ENCODE measurements around the gene MANEAL. TPM values are rescaled to one million over a fixed set of nuclear protein-coding genes. Genes with fewer than 3 reads are reported as not detected.
A peak's percentile ranks its signal among the peaks of the same experiment; 100 is the strongest.

MANEAL gene
- total RNA-seq, 1 experiment from 2014 or later = 12.3 TPM

- TF ChIP-seq, protein P1, sequence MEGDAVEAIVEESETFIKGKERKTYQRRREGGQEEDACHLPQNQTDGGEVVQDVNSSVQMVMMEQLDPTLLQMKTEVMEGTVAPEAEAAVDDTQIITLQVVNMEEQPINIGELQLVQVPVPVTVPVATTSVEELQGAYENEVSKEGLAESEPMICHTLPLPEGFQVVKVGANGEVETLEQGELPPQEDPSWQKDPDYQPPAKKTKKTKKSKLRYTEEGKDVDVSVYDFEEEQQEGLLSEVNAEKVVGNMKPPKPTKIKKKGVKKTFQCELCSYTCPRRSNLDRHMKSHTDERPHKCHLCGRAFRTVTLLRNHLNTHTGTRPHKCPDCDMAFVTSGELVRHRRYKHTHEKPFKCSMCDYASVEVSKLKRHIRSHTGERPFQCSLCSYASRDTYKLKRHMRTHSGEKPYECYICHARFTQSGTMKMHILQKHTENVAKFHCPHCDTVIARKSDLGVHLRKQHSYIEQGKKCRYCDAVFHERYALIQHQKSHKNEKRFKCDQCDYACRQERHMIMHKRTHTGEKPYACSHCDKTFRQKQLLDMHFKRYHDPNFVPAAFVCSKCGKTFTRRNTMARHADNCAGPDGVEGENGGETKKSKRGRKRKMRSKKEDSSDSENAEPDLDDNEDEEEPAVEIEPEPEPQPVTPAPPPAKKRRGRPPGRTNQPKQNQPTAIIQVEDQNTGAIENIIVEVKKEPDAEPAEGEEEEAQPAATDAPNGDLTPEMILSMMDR (IDR thresholded peaks at IDR 0.05; ENCODE audit: unreplicated experiment) = peak; percentile 80
- H3K36me3 Mint-ChIP-seq (ENCODE audit: insufficient read depth, unreplicated experiment) = peaks cover 59% of the 10 kb centered on the region
- no peaks in the 10 kb centered on the region for H3K9me3 Mint-ChIP-seq (ENCODE audit: unreplicated experiment)
- H3K4me1 Mint-ChIP-seq (ENCODE audit: insufficient read depth, unreplicated experiment) = peaks cover 10% of the 10 kb centered on the region
- CTCF ChIA-PET = interaction anchor here (1.0 kb wide), 1 partner anchor 15 kb away, joined by 3 read pairs; no protein-coding TSS in a partner anchor
- BruUV-seq (replicated peaks) = no TSS peak
- DNase-seq (ENCODE audit: unreplicated experiment) = peak; percentile 87
- H3K27me3 Mint-ChIP-seq (ENCODE audit: insufficient read depth, unreplicated experiment) = no peaks in the 10 kb centered on the region
- intact Hi-C loops (cut with micrococcal nuclease) = loop anchor here (1.0 to 10.0 kb wide), 3 partner anchors 48 to 164 kb away; partner anchors contain the start of gene MTF1
- H3K4me3 Mint-ChIP-seq (ENCODE audit: unreplicated experiment) = peak overlapping the region; percentile 40
- no peak overlapping the region for H3K27ac Mint-ChIP-seq (ENCODE audit: low read depth, unreplicated experiment)
- POLR2A ChIA-PET = interaction anchor here (0.6 to 1.6 kb wide), 2 partner anchors 15 to 51 kb away, joined by 3 to 5 read pairs; no protein-coding TSS in a partner anchor
Observed at GRCh38 chr1:37811027-37811655, 17.5 kb downstream of the MANEAL start.

GRCh38 chr1:37813529-37814145, 20.0 kb downstream of the MANEAL start:
- H3K4me3 Mint-ChIP-seq (ENCODE audit: unreplicated experiment) = no peak overlapping the region
- POLR2A ChIA-PET = no interaction called here

GRCh38 chr1:37814252-37814651, 20.6 kb downstream of the MANEAL start:
- intact Hi-C loops (cut with micrococcal nuclease) = loop anchor here (10.0 kb wide), 1 partner anchor 161 kb away; no protein-coding TSS in a partner anchor
- H3K27ac Mint-ChIP-seq (ENCODE audit: low read depth, unreplicated experiment) = no peak overlapping the region
- CTCF ChIA-PET = interaction anchor here (0.6 to 1.8 kb wide), 2 partner anchors 46 to 978 kb away, joined by 3 to 5 read pairs; no protein-coding TSS in a partner anchor

More at GRCh38 chr1:37813529-37814145, 20.0 kb downstream of the MANEAL start:
- CTCF ChIA-PET = interaction anchor here (0.6 to 1.8 kb wide), 2 partner anchors 47 to 978 kb away, joined by 3 to 5 read pairs; no protein-coding TSS in a partner anchor
- Mint-ChIP-seq H3K36me3 (ENCODE audit: insufficient read depth, unreplicated experiment) (peaks cover 61% of the 10 kb centered on the region), H3K27me3 (ENCODE audit: insufficient read depth, unreplicated experiment) (no peaks in the 10 kb centered on the region), H3K9me3 (ENCODE audit: unreplicated experiment) (no peaks in the 10 kb centered on the region), H3K4me1 (ENCODE audit: insufficient read depth, unreplicated experiment) (peaks cover 10% of the 10 kb centered on the region), H3K27ac (ENCODE audit: low read depth, unreplicated experiment) (no peak overlapping the region)
- no peak for DNase-seq (ENCODE audit: unreplicated experiment)
- TF ChIP-seq, protein P1 (IDR thresholded peaks at IDR 0.05; ENCODE audit: unreplicated experiment) = no peak
- BruUV-seq (replicated peaks) = TSS peak; percentile 11
- intact Hi-C loops (cut with micrococcal nuclease) = loop anchor here (10.0 kb wide), 1 partner anchor 161 kb away; no protein-coding TSS in a partner anchor

More at GRCh38 chr1:37814252-37814651, 20.6 kb downstream of the MANEAL start:
- no peaks in the 10 kb centered on the region for H3K27me3 Mint-ChIP-seq (ENCODE audit: insufficient read depth, unreplicated experiment)
- no peaks in the 10 kb centered on the region for H3K9me3 Mint-ChIP-seq (ENCODE audit: unreplicated experiment)
- POLR2A ChIA-PET = interaction anchor here (1.1 kb wide), 1 partner anchor 117 kb away, joined by 4 read pairs; no protein-coding TSS in a partner anchor
- no TSS peak for BruUV-seq (replicated peaks)
- no peak overlapping the region for H3K4me3 Mint-ChIP-seq (ENCODE audit: unreplicated experiment)
- H3K4me1 Mint-ChIP-seq (ENCODE audit: insufficient read depth, unreplicated experiment) = peaks cover 10% of the 10 kb centered on the region
- TF ChIP-seq, protein P1 (IDR thresholded peaks at IDR 0.05; ENCODE audit: unreplicated experiment) = no peak
- DNase-seq (ENCODE audit: unreplicated experiment) = no peak
- peaks cover 63% of the 10 kb centered on the region for H3K36me3 Mint-ChIP-seq (ENCODE audit: insufficient read depth, unreplicated experiment)
